HepG2 (cell line): ENCODE measurements around the gene CUL9. TPM values are rescaled to one million over a fixed set of nuclear protein-coding genes. Genes with fewer than 3 reads are reported as not detected.

Source experiments
- CREBL2 ChIP-seq: sonication (generic); formaldehyde crosslinking; IDR thresholded peaks from 2 replicates; pipeline ENCODE4 v1.8.1; 2023; ENCODE audit warnings: missing genetic modification reagents, mild to moderate bottlenecking, borderline replicate concordance
- DNMT1 ChIP-seq: sonication (generic); formaldehyde crosslinking; IDR thresholded peaks from 2 replicates; pipeline ENCODE4 v1.5.1; 2020; ENCODE audit warnings: mild to moderate bottlenecking, missing genetic modification reagents
- HNRNPK ChIP-seq: fragments of 200-400 bp; formaldehyde crosslinking; IDR thresholded peaks from 2 replicates; pipeline ENCODE4 v1.6.1; 2018; ENCODE audit warnings: low read length, low read depth, moderate library complexity, mild to moderate bottlenecking; ENCODE audit not compliant: poor library complexity, severe bottlenecking
- HOXD1 ChIP-seq: sonication (generic); formaldehyde crosslinking; IDR thresholded peaks from 2 replicates; pipeline ENCODE4 v1.5.0; 2020; ENCODE audit warnings: missing genetic modification reagents
- KLF9 ChIP-seq: IDR thresholded peaks from 2 replicates; pipeline ENCODE4 v1.6.1; 2016; ENCODE audit warnings: low read depth
- ZBTB4 ChIP-seq: sonication (generic); formaldehyde crosslinking; IDR thresholded peaks from 2 replicates; pipeline ENCODE4 v1.4.0; 2020; ENCODE audit warnings: missing genetic modification reagents, mild to moderate bottlenecking, borderline replicate concordance
- ZFP36 ChIP-seq: fragments of 150-350 bp; IDR thresholded peaks from 2 replicates; pipeline ENCODE4 v1.6.1; 2018; ENCODE audit warnings: borderline replicate concordance, low read length, low read depth; ENCODE audit not compliant: partially characterized antibody
- ZNF44 ChIP-seq: sonication (generic); formaldehyde crosslinking; IDR thresholded peaks from 2 replicates; pipeline ENCODE4 v1.5.1; 2020; ENCODE audit warnings: mild to moderate bottlenecking, missing genetic modification reagents
- ZNF543 ChIP-seq: sonication (generic); formaldehyde crosslinking; IDR thresholded peaks from 2 replicates; pipeline ENCODE4 v1.4.0; 2020; ENCODE audit warnings: mild to moderate bottlenecking, missing genetic modification reagents
- polyA plus RNA-seq, 8 experiments: library from polyadenylated mRNA; depleted of rRNA in 3 of 8; stranded (reverse) in 7 of 8; unstranded in 1 of 8; fragments of >200 nt; fragmentation: Illumina TruSeq in 4 of 8; extraction: Trizol in 4 of 8; gene quantifications; 2 replicates each; pipeline versions ENCODE4 v1.2.1 to v1.2.3, GENCODE V29; 2011 to 2016; ENCODE audit warnings: low read depth in 4 of 8, missing spikeins in 1 of 8, mixed read lengths in 1 of 8; ENCODE audit not compliant: insufficient read depth in 1 of 8
- total RNA-seq, 5 experiments: library from RNA; depleted of rRNA; stranded (reverse); fragments of >200 nt; fragmentation: Illumina TruSeq; extraction: Trizol; gene quantifications; 2 replicates each; pipeline ENCODE4 v1.2.3, GENCODE V29; 2016; ENCODE audit warnings: low read depth in 1 of 5
- TF ChIP-seq, protein P1 (sequence below): IDR thresholded peaks from 2 replicates; pipeline ENCODE4 v1.6.1; 2012; ENCODE audit warnings: low read length, improper control_type of control experiment
- TF ChIP-seq, protein P2 (sequence below): sonication (generic); formaldehyde crosslinking; conservative IDR thresholded peaks from 2 replicates; pipeline ENCODE4 v1.4.0; 2020; ENCODE audit warnings: missing genetic modification reagents
- TF ChIP-seq, protein P3 (sequence below): sonication (generic); formaldehyde crosslinking; IDR thresholded peaks from 2 replicates; pipeline ENCODE4 v1.4.0; 2020; ENCODE audit warnings: mild to moderate bottlenecking, missing genetic modification reagents
- TF ChIP-seq, protein P4 (sequence below): sonication (generic); formaldehyde crosslinking; IDR thresholded peaks from 2 replicates; pipeline ENCODE4 v1.4.0; 2020; ENCODE audit warnings: missing genetic modification reagents, borderline replicate concordance

Gene CUL9
- total and polyA plus RNA-seq, 2 of the 13 experiments (the other 11 are each of a cell fraction or from before 2014, with no cell fraction given), result 11.4 to 13.7 TPM

DNA sequence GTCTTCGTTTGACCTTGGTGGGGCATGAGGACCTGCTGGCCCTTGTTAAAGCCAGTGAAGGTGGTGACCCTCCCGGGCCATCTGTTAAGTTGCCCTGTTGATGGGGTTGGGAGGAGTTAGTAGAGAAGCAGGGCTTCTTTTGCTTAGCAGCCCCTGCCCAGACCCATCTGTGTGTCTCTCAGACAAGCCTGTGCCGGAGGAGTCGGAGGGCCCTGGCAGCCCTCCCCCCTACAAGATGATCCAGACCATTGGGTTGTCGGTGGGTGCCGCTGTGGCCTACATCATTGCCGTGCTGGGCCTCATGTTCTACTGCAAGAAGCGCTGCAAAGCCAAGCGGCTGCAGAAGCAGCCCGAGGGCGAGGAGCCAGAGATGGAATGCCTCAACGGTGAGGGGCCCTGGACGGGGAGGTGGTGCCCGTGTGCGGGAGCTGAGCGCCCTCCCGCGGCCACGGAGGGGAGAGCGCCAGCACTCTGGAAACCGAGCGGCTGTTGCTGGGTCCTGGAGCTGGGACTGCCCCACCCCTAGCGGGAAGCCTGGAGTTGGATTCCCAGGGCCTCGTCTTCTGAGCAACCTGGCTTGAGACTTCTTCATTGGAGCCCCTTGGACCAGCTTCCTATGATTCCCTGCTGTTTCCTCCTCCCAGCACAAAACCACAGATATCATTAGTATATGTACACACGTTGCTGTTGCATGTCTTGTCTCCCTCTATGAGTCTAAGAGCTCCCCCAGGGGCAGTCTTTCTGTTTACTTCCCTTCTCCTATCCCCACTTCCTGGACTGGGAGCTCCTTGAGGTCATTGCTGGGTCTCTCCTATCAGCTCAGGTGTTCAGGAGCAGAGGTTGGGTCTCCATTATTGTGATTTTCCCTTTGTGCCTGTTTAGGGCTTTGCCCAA lies 38.5 kb upstream of the CUL9 start (continued):
- TF ChIP-seq, protein P1, sequence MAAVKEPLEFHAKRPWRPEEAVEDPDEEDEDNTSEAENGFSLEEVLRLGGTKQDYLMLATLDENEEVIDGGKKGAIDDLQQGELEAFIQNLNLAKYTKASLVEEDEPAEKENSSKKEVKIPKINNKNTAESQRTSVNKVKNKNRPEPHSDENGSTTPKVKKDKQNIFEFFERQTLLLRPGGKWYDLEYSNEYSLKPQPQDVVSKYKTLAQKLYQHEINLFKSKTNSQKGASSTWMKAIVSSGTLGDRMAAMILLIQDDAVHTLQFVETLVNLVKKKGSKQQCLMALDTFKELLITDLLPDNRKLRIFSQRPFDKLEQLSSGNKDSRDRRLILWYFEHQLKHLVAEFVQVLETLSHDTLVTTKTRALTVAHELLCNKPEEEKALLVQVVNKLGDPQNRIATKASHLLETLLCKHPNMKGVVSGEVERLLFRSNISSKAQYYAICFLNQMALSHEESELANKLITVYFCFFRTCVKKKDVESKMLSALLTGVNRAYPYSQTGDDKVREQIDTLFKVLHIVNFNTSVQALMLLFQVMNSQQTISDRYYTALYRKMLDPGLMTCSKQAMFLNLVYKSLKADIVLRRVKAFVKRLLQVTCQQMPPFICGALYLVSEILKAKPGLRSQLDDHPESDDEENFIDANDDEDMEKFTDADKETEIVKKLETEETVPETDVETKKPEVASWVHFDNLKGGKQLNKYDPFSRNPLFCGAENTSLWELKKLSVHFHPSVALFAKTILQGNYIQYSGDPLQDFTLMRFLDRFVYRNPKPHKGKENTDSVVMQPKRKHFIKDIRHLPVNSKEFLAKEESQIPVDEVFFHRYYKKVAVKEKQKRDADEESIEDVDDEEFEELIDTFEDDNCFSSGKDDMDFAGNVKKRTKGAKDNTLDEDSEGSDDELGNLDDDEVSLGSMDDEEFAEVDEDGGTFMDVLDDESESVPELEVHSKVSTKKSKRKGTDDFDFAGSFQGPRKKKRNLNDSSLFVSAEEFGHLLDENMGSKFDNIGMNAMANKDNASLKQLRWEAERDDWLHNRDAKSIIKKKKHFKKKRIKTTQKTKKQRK, result no peak
- peak; percentile 84; the same call in 1 of the 2 replicates for TF ChIP-seq DNMT1 (CRISPR knock-in tag)
- no peak for TF ChIP-seq ZFP36
- no peak for TF ChIP-seq ZNF543 (CRISPR knock-in tag)
- no peak for TF ChIP-seq KLF9 (CRISPR knock-in tag)
- TF ChIP-seq HNRNPK, result no peak
- TF ChIP-seq HOXD1 (CRISPR knock-in tag), result no peak
- no peak for TF ChIP-seq ZNF44 (CRISPR knock-in tag)
- TF ChIP-seq CREBL2 (CRISPR knock-in tag), result no peak
- TF ChIP-seq, protein P2, sequence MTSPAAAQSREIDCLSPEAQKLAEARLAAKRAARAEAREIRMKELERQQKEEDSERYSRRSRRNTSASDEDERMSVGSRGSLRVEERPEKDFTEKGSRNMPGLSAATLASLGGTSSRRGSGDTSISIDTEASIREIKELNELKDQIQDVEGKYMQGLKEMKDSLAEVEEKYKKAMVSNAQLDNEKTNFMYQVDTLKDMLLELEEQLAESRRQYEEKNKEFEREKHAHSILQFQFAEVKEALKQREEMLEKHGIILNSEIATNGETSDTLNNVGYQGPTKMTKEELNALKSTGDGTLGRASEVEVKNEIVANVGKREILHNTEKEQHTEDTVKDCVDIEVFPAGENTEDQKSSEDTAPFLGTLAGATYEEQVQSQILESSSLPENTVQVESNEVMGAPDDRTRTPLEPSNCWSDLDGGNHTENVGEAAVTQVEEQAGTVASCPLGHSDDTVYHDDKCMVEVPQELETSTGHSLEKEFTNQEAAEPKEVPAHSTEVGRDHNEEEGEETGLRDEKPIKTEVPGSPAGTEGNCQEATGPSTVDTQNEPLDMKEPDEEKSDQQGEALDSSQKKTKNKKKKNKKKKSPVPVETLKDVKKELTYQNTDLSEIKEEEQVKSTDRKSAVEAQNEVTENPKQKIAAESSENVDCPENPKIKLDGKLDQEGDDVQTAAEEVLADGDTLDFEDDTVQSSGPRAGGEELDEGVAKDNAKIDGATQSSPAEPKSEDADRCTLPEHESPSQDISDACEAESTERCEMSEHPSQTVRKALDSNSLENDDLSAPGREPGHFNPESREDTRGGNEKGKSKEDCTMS (CRISPR knock-in tag), result no peak
- peak; percentile 60; the same call in 1 of the 2 replicates for TF ChIP-seq ZBTB4 (CRISPR knock-in tag)
- TF ChIP-seq, protein P3, sequence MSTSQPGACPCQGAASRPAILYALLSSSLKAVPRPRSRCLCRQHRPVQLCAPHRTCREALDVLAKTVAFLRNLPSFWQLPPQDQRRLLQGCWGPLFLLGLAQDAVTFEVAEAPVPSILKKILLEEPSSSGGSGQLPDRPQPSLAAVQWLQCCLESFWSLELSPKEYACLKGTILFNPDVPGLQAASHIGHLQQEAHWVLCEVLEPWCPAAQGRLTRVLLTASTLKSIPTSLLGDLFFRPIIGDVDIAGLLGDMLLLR (CRISPR knock-in tag), result no peak
- TF ChIP-seq, protein P4, sequence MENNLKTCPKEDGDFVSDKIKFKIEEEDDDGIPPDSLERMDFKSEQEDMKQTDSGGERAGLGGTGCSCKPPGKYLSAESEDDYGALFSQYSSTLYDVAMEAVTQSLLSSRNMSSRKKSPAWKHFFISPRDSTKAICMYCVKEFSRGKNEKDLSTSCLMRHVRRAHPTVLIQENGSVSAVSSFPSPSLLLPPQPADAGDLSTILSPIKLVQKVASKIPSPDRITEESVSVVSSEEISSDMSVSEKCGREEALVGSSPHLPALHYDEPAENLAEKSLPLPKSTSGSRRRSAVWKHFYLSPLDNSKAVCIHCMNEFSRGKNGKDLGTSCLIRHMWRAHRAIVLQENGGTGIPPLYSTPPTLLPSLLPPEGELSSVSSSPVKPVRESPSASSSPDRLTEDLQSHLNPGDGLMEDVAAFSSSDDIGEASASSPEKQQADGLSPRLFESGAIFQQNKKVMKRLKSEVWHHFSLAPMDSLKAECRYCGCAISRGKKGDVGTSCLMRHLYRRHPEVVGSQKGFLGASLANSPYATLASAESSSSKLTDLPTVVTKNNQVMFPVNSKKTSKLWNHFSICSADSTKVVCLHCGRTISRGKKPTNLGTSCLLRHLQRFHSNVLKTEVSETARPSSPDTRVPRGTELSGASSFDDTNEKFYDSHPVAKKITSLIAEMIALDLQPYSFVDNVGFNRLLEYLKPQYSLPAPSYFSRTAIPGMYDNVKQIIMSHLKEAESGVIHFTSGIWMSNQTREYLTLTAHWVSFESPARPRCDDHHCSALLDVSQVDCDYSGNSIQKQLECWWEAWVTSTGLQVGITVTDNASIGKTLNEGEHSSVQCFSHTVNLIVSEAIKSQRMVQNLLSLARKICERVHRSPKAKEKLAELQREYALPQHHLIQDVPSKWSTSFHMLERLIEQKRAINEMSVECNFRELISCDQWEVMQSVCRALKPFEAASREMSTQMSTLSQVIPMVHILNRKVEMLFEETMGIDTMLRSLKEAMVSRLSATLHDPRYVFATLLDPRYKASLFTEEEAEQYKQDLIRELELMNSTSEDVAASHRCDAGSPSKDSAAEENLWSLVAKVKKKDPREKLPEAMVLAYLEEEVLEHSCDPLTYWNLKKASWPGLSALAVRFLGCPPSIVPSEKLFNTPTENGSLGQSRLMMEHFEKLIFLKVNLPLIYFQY, result peak; percentile 87; the same call in 1 of the 2 replicates
